Kasumi-1 (cell line): ENCODE measurements around the gene WIPF2.
"Not testable (repeated sequence)": the region's sequence is repeated elsewhere in the genome, so short reads cannot be mapped to it uniquely, and the experiment has no call there.

Experiments
- DNase-seq, 2 experiments: peaks; one replicate each; lab custom pipeline; 2025; lab: John Stamatoyannopoulos, UW

The WIPF2 gene

GRCh38 chr17:40192961-40193360, 26.1 kb upstream of the WIPF2 start:
- DNase-seq, result no peak

- DNase-seq, result no peak
Measured at GRCh38 chr17:40194821-40195220, 24.3 kb upstream of the WIPF2 start.

- no peak for DNase-seq
Measured at GRCh38 chr17:40197550-40197949, 21.6 kb upstream of the WIPF2 start.

GRCh38 chr17:40197965-40198456, 21.1 kb upstream of the WIPF2 start:
- DNase-seq, result not testable (repeated sequence)

GRCh38 chr17:40198576-40198975, 20.5 kb upstream of the WIPF2 start:
- DNase-seq, result no peak

GRCh38 chr17:40203131-40203530, 16.0 kb upstream of the WIPF2 start:
- no peak for DNase-seq

GRCh38 chr17:40206193-40206592, 12.9 kb upstream of the WIPF2 start:
- peak; percentile 10 to 31 for DNase-seq

- DNase-seq, result no peak
Measured at GRCh38 chr17:40209404-40210093, 9.6 kb upstream of the WIPF2 start.

- not testable (repeated sequence) for DNase-seq
Measured at GRCh38 chr17:40213914-40214313, 5.2 kb upstream of the WIPF2 start.

- no peak for DNase-seq
Measured at GRCh38 chr17:40218006-40218739, 931 bp upstream of the WIPF2 start.

- peak; percentile 65 to 67 for DNase-seq
Measured at GRCh38 chr17:40219594-40220338, 662 bp downstream of the WIPF2 start.

- no peak for DNase-seq
Measured at GRCh38 chr17:40224718-40225550, 5.8 kb downstream of the WIPF2 start.

- DNase-seq, result not testable (repeated sequence)
Measured at GRCh38 chr17:40229146-40229545, 10.0 kb downstream of the WIPF2 start.

GRCh38 chr17:40230670-40231069, 11.6 kb downstream of the WIPF2 start:
- DNase-seq, result no peak

GRCh38 chr17:40231928-40232327, 12.8 kb downstream of the WIPF2 start:
- not testable (repeated sequence) for DNase-seq

GRCh38 chr17:40241252-40241834, 22.2 kb downstream of the WIPF2 start:
- DNase-seq, result no peak

- no peak for DNase-seq
Measured at GRCh38 chr17:40242774-40243173, 23.7 kb downstream of the WIPF2 start.

GRCh38 chr17:40243761-40244160, 24.7 kb downstream of the WIPF2 start:
- DNase-seq, result no peak

GRCh38 chr17:40244255-40244654, 25.2 kb downstream of the WIPF2 start:
- no peak for DNase-seq

GRCh38 chr17:40247926-40248495, 28.9 kb downstream of the WIPF2 start:
- DNase-seq, result no peak

GRCh38 chr17:40248507-40248906, 29.4 kb downstream of the WIPF2 start:
- no peak for DNase-seq
